HepG2 (cell line): ENCODE measurements around the gene CNNM4. TPM values are rescaled to one million over a fixed set of nuclear protein-coding genes. Genes with fewer than 3 reads are reported as not detected.

Source experiments
- KLF16 ChIP-seq, 2 experiments: sonication (generic) in 1 of 2; formaldehyde crosslinking in 1 of 2; IDR thresholded peaks; 2 replicates each; pipeline versions ENCODE4 v1.6.1 to v1.8.0; 2016 to 2023; ENCODE audit warnings: missing genetic modification reagents in 2 of 2, missing compliant biosample characterization in 1 of 2
- LBX2 ChIP-seq: sonication (generic); formaldehyde crosslinking; IDR thresholded peaks from 2 replicates; pipeline ENCODE4 v1.5.0; 2020; ENCODE audit warnings: missing genetic modification reagents, mild to moderate bottlenecking, borderline replicate concordance
- MXD3 ChIP-seq: IDR thresholded peaks from 2 replicates; pipeline ENCODE4 v1.6.1; 2016; ENCODE audit warnings: mild to moderate bottlenecking, missing biosample characterization, missing genetic modification reagents
- NFATC3 ChIP-seq: sonication (generic); formaldehyde crosslinking; IDR thresholded peaks from 2 replicates; pipeline ENCODE4 v1.5.1; 2020; ENCODE audit warnings: mild to moderate bottlenecking, missing genetic modification reagents
- POGK ChIP-seq: sonication (generic); formaldehyde crosslinking; conservative IDR thresholded peaks from 2 replicates; pipeline ENCODE4 v1.8.0; 2022; ENCODE audit warnings: mild to moderate bottlenecking, moderate library complexity, missing genetic modification reagents
- SIN3A ChIP-seq: IDR thresholded peaks from 2 replicates; pipeline ENCODE4 v1.6.1; 2011; ENCODE audit warnings: low read depth, mild to moderate bottlenecking, control low read depth, low read length, borderline replicate concordance
- SNAI1 ChIP-seq: sonication (generic); formaldehyde crosslinking; IDR thresholded peaks from 2 replicates; pipeline ENCODE4 v1.5.0; 2020; ENCODE audit warnings: mild to moderate bottlenecking, missing genetic modification reagents, borderline replicate concordance
- SUZ12 ChIP-seq: fragments of 150-350 bp; IDR thresholded peaks from 2 replicates; pipeline ENCODE4 v1.6.1; 2014; ENCODE audit warnings: low read depth, low read length
- YEATS2 ChIP-seq: sonication (generic); formaldehyde crosslinking; IDR thresholded peaks from 2 replicates; pipeline ENCODE4 v1.4.0; 2020; ENCODE audit warnings: missing genetic modification reagents, borderline replicate concordance
- ZHX2 ChIP-seq, 2 experiments: sonication (generic) in 1 of 2; formaldehyde crosslinking in 1 of 2; IDR thresholded peaks; 2 replicates each; pipeline versions ENCODE4 v1.6.1 to v1.9.0; 2014 to 2022; ENCODE audit warnings: antibody characterized with exemption in 1 of 2, borderline replicate concordance in 1 of 2, inconsistent platforms in 1 of 2, low read depth in 1 of 2, missing genetic modification reagents in 1 of 2
- ZNF333 ChIP-seq: sonication (generic); formaldehyde crosslinking; IDR thresholded peaks from 2 replicates; pipeline ENCODE4 v1.4.0; 2020; ENCODE audit warnings: mild to moderate bottlenecking, missing genetic modification reagents, borderline replicate concordance
- ZNF362 ChIP-seq: sonication (generic); formaldehyde crosslinking; IDR thresholded peaks from 2 replicates; pipeline ENCODE4 v1.4.0; 2020; ENCODE audit warnings: missing genetic modification reagents, mild to moderate bottlenecking, borderline replicate concordance
- ZNF484 ChIP-seq: sonication (generic); formaldehyde crosslinking; IDR thresholded peaks from 2 replicates; pipeline ENCODE4 v1.5.1; 2020; ENCODE audit warnings: mild to moderate bottlenecking, low read depth, missing genetic modification reagents, borderline replicate concordance
- ZNF557 ChIP-seq: sonication (generic); formaldehyde crosslinking; IDR thresholded peaks from 2 replicates; pipeline ENCODE4 v1.4.0; 2020; ENCODE audit warnings: missing genetic modification reagents
- ZNF740 ChIP-seq: sonication (generic); formaldehyde crosslinking; IDR thresholded peaks from 2 replicates; pipeline ENCODE4 v1.4.0; 2020; ENCODE audit warnings: missing genetic modification reagents
- ZNF792 ChIP-seq: IDR thresholded peaks from 2 replicates; pipeline ENCODE4 v1.6.1; 2016
- polyA plus RNA-seq, 8 experiments: library from polyadenylated mRNA; depleted of rRNA in 3 of 8; stranded (reverse) in 7 of 8; unstranded in 1 of 8; fragments of >200 nt; fragmentation: Illumina TruSeq in 4 of 8; extraction: Trizol in 4 of 8; gene quantifications; 2 replicates each; pipeline versions ENCODE4 v1.2.1 to v1.2.3, GENCODE V29; 2011 to 2016; ENCODE audit warnings: low read depth in 4 of 8, missing spikeins in 1 of 8, mixed read lengths in 1 of 8; ENCODE audit not compliant: insufficient read depth in 1 of 8
- total RNA-seq, 5 experiments: library from RNA; depleted of rRNA; stranded (reverse); fragments of >200 nt; fragmentation: Illumina TruSeq; extraction: Trizol; gene quantifications; 2 replicates each; pipeline ENCODE4 v1.2.3, GENCODE V29; 2016; ENCODE audit warnings: low read depth in 1 of 5

Gene CNNM4
- total and polyA plus RNA-seq, 2 of the 13 experiments (the other 11 are each of a cell fraction or from before 2014, with no cell fraction given): 5.9 to 8.4 TPM

- TF ChIP-seq ZHX2 (IDR thresholded peaks at IDR 0.05; ENCODE audit: low read depth) (peak; percentile 42; the same call in 1 of the 2 replicates), ZHX2 (CRISPR knock-in tag; IDR thresholded peaks at IDR 0.05; ENCODE audit: borderline replicate concordance) (no peak), NFATC3 (0 out of 2 replicates have a peak, but pooled peaks have one; percentile 63), MXD3 (CRISPR knock-in tag) (peak; percentile 74; the same call in 1 of the 2 replicates), ZNF362 (CRISPR knock-in tag) (no peak), KLF16 (CRISPR knock-in tag; IDR thresholded peaks at IDR 0.05) (peak in 1 of 2 experiments; percentile 43; a peak in 1 of 4 replicates), LBX2 (0 out of 2 replicates have a peak, but pooled peaks have one; percentile 38), ZNF740 (peak; percentile 98), ZNF484 (no peak), ZNF333 (CRISPR knock-in tag) (peak; percentile 65; the same call in 1 of the 2 replicates), POGK (CRISPR knock-in tag) (no peak; the same call in 1 of the 2 replicates), ZNF557 (CRISPR knock-in tag) (0 out of 2 replicates have a peak, but pooled peaks have one; percentile 9), ZNF792 (CRISPR knock-in tag) (0 out of 2 replicates have a peak, but pooled peaks have one; percentile 64), SNAI1 (CRISPR knock-in tag) (no peak), YEATS2 (CRISPR knock-in tag) (peak; percentile 25; the same call in 1 of the 2 replicates), SUZ12 (peak; percentile 60), SIN3A (peak; percentile 71; the same call in 1 of the 2 replicates)
These were observed 20.9 kb upstream of the CNNM4 start, which contains the start of gene LMAN2L (continued) for GRCh38 chr2:96739633-96740428.
